Effector memory CD8-positive, alpha-beta T cell (primary cell): ENCODE data around the gene TNFSF9.

ENCODE experiments used
- ATAC-seq: fragments of 150-1000 bp; cut with Tn5 transposase; replicated peaks from 2 replicates; pipeline ENCODE4 v1.10.0; 2021; ENCODE audit warnings: mild to moderate bottlenecking, moderate library complexity
- DNase-seq, 3 experiments: peaks; one replicate each; pipeline ENCODE4 v3.0.0; 2021
- H3K27ac Mint-ChIP-seq, 2 donors: one replicate each; pipeline ENCODE4 v1.8.0; 2022; ENCODE audit warnings: mild to moderate bottlenecking in 2 of 2, mixed read lengths in 2 of 2, moderate library complexity in 2 of 2
- H3K27me3 Mint-ChIP-seq, 2 donors: one replicate each; pipeline ENCODE4 v1.8.0; 2022; ENCODE audit warnings: mixed read lengths in 2 of 2
- H3K36me3 Mint-ChIP-seq: one replicate; pipeline ENCODE4 v1.8.0; 2022; ENCODE audit warnings: mild to moderate bottlenecking, moderate library complexity, mixed read lengths; ENCODE audit not compliant: insufficient read depth
- H3K4me1 Mint-ChIP-seq, 2 donors: one replicate each; pipeline ENCODE4 v1.8.0; 2022; ENCODE audit warnings: low read depth in 2 of 2, mixed read lengths in 2 of 2
- H3K4me3 Mint-ChIP-seq, 2 donors: one replicate each; pipeline ENCODE4 v1.8.0; 2022; ENCODE audit warnings: mild to moderate bottlenecking in 2 of 2, mixed read lengths in 2 of 2, moderate library complexity in 2 of 2
- H3K9me3 Mint-ChIP-seq, 2 donors: one replicate each; pipeline ENCODE4 v1.8.0; 2022; ENCODE audit warnings: mixed read lengths in 2 of 2
- total RNA-seq, 9 experiments: gene quantifications; one replicate each; lab custom pipeline; 2026; lab: John Stamatoyannopoulos, UW

TNFSF9 gene
- 2.5 to 95.2 (median 7.5) reads per million in 9 experiments for total RNA-seq

- ATAC-seq (peak; percentile 76), DNase-seq (peak; percentile 71 to 82 (median 77))
- H3K4me1 Mint-ChIP-seq, result peaks cover 23 to 51% of the 10 kb centered on the region in 2 donors
- H3K4me3 Mint-ChIP-seq, result peak within 1 kb of the TSS; percentile 78 to 82
- peak within 1 kb of the TSS; percentile 10 to 83 for H3K27ac Mint-ChIP-seq
- no peaks in the 10 kb centered on the region for H3K9me3 Mint-ChIP-seq
- peaks cover 9 to 15% of the 10 kb centered on the region in 2 donors for H3K27me3 Mint-ChIP-seq
- peaks cover 21% of the 10 kb centered on the region for H3K36me3 Mint-ChIP-seq
Measured at GRCh38 chr19:6530386-6531162, at the start of gene TNFSF9. Gene TNFSF9, plus strand, starts transcription at chr19:6531026. Its CDS starts 11 bp downstream, at chr19:6531037.

DNA sequence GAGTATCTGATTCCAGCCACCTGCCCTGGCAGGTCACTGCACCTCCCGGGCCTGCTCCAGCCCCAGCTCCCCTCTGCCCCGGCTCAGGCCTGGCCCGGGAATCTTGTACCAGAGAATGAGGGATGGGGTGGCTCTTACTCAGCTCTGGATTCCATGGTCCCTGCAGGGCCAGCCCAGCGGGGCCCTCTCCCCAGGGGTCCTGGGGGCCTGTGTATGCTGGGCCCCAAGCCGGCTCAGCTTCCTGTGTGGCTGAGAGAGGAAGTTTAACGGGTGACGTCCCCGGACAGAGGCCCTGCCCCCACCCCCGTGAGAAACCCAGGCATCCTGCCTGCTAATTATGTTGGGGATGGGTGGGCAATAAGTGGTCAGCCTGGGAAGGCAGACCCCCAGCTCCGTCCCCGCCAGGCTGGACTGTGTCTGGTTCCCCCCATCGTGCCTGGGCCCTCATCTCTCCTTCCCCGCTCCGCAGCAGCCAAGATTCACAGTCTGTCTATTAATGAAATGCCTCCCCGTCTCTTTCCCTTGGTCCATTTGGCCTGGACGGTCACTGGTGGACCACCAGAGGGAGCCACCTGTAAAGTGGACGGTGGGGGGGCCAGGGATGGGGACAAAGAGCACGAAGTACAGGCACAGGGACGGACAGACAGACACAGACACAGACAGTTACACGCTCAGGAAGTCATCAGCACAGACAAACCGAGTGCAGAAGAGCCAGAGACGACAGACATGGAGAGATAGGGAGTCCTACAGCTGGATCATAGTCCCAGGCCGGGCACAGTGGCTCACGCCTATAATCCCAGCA, 49.1 kb upstream of the TNFSF9 start, which contains the start of gene DENND1C:
Gene DENND1C, minus strand, starts transcription at position 247 of the 802 bp plus-strand sequence. Its CDS starts 92 bp downstream, at position 155.
- Mint-ChIP-seq H3K27ac (peak within 1 kb of the TSS; percentile 99 to 100), H3K36me3 (peaks cover 22% of the 10 kb centered on the region)

GRCh38 chr19:6482343-6482686, 48.5 kb upstream of the TNFSF9 start:
- Mint-ChIP-seq H3K36me3 (peaks cover 17% of the 10 kb centered on the region), H3K4me3 (peak overlapping the region; percentile 85 to 88), H3K27me3 (no peaks in the 10 kb centered on the region), H3K4me1 (peaks cover 34 to 47% of the 10 kb centered on the region in 2 donors), H3K9me3 (no peaks in the 10 kb centered on the region), H3K27ac (peak overlapping the region; percentile 99 to 100)
- ATAC-seq (no peak), DNase-seq (no peak)

More for the DNA sequence above, 49.1 kb upstream of the TNFSF9 start, which contains the start of gene DENND1C:
- peak within 1 kb of the TSS; percentile 85 to 88 for H3K4me3 Mint-ChIP-seq
- no peaks in the 10 kb centered on the region for H3K27me3 Mint-ChIP-seq
- H3K9me3 Mint-ChIP-seq, result no peaks in the 10 kb centered on the region
- DNase-seq, result peak; percentile 52 to 62 (median 55)
- peak; percentile 87 for ATAC-seq
- peaks cover 34 to 47% of the 10 kb centered on the region in 2 donors for H3K4me1 Mint-ChIP-seq

DNA sequence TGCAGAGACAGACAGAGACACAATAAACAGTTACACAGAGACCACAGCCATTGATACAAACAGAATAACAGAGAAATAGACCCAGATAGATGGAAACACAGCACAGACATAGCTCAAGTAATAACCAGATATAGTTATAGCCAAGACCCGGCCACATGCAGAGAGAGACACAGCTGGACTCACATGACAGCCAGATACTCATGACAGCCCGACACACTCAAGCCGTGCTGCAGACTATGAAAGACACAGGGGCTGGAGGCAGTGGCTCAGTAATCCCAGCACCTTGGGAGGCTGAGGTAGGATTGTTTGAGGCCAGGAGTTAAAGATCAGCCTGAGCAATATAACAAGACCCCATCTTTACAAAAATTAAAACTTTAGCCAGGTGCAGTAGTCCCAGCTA, 47.6 kb upstream of the TNFSF9 start:
- Mint-ChIP-seq H3K4me3 (peak overlapping the region in 1 of 2 donors; percentile 55), H3K4me1 (peaks cover 34 to 47% of the 10 kb centered on the region in 2 donors), H3K27me3 (no peaks in the 10 kb centered on the region), H3K27ac (peak overlapping the region; percentile 99 to 100), H3K9me3 (no peaks in the 10 kb centered on the region), H3K36me3 (peaks cover 14% of the 10 kb centered on the region)
- no peak for DNase-seq
- no peak for ATAC-seq

GRCh38 chr19:6484230-6484629, 46.6 kb upstream of the TNFSF9 start:
- H3K36me3 Mint-ChIP-seq, result peaks cover 7% of the 10 kb centered on the region
- peak overlapping the region in 1 of 2 donors; percentile 55 for H3K4me3 Mint-ChIP-seq
- DNase-seq (no peak), ATAC-seq (no peak)
- no peaks in the 10 kb centered on the region for H3K27me3 Mint-ChIP-seq
- peaks cover 36 to 50% of the 10 kb centered on the region in 2 donors for H3K4me1 Mint-ChIP-seq
- H3K9me3 Mint-ChIP-seq, result no peaks in the 10 kb centered on the region
- H3K27ac Mint-ChIP-seq, result peak overlapping the region in 1 of 2 donors; percentile 99

DNA sequence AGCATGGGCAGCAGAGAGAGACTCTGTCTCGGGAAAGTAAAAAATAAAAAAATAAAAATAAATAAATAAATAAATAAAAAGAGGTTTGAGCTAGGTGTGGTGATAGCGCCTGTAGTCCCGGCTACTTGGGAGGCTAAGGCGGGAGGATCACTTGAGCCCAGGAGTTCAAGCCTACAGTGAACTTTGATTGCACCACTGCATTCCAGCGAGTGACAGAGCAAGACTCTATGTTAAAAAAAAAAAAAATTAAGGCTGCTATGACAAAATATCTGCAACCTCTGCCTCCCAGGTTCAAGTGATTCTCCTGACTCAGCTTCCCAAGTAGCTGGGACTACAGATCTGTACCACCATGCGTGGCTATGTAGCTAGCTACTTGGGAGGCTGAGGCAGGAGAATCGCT, 46.0 kb upstream of the TNFSF9 start:
- Mint-ChIP-seq H3K36me3 (peaks cover 7% of the 10 kb centered on the region), H3K27me3 (no peaks in the 10 kb centered on the region), H3K4me1 (peaks cover 41 to 52% of the 10 kb centered on the region in 2 donors), H3K9me3 (no peaks in the 10 kb centered on the region), H3K4me3 (no peak overlapping the region), H3K27ac (no peak overlapping the region)
- no peak for ATAC-seq
- no peak for DNase-seq

DNA sequence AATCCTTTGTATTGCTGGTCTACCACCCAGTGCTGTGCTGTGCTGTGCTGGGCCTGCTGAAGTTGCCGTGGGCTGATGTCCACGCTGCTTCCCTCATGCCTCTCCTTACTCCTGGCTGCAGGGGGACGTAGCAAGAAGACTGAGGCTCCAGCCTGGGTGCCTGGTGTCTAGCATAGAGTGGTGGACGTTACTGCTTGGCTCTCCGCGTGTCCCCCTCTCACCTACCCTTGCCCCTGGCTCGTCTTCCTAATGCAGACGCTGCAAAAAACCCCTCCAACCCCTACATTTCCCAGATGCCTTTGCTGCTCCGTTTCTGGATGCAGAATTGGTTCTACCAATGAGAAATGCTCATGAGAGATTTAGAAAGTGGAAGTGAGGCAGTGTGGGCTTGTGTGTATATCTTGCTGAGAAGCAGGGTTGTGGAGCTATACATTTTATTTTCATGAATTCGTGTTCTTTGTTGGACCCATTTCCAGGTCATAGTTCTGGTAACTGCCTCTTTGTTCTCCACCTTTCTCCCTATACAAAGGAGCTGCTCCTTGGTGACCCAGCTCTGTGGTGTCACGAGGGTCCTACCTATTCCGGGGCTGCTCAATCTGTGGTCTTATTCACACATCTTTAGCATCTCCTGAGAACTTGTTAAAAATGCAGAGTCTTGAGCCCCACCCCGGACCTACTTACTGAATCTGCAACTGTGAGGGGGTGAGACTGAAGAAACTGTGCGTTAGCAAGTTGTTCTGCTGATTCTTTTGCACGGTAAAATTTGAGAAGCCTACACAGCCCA, 41.4 kb upstream of the TNFSF9 start:
- H3K27me3 Mint-ChIP-seq, result no peaks in the 10 kb centered on the region
- DNase-seq (peak in 1 of 3 experiments; percentile 16), ATAC-seq (peak; percentile 80)
- peaks cover 14 to 20% of the 10 kb centered on the region in 2 donors for H3K4me1 Mint-ChIP-seq
- H3K36me3 Mint-ChIP-seq, result no peaks in the 10 kb centered on the region
- peak overlapping the region; percentile 65 to 84 for H3K4me3 Mint-ChIP-seq
- no peaks in the 10 kb centered on the region for H3K9me3 Mint-ChIP-seq
- peak overlapping the region; percentile 81 to 93 for H3K27ac Mint-ChIP-seq

GRCh38 chr19:6490134-6490533, 40.7 kb upstream of the TNFSF9 start:
- Mint-ChIP-seq H3K27ac (peak overlapping the region; percentile 81 to 93), H3K27me3 (no peaks in the 10 kb centered on the region), H3K36me3 (no peaks in the 10 kb centered on the region), H3K4me1 (peaks cover 14 to 24% of the 10 kb centered on the region in 2 donors), H3K4me3 (peak overlapping the region; percentile 65 to 84), H3K9me3 (no peaks in the 10 kb centered on the region)
- no peak for DNase-seq
- ATAC-seq, result no peak

DNA sequence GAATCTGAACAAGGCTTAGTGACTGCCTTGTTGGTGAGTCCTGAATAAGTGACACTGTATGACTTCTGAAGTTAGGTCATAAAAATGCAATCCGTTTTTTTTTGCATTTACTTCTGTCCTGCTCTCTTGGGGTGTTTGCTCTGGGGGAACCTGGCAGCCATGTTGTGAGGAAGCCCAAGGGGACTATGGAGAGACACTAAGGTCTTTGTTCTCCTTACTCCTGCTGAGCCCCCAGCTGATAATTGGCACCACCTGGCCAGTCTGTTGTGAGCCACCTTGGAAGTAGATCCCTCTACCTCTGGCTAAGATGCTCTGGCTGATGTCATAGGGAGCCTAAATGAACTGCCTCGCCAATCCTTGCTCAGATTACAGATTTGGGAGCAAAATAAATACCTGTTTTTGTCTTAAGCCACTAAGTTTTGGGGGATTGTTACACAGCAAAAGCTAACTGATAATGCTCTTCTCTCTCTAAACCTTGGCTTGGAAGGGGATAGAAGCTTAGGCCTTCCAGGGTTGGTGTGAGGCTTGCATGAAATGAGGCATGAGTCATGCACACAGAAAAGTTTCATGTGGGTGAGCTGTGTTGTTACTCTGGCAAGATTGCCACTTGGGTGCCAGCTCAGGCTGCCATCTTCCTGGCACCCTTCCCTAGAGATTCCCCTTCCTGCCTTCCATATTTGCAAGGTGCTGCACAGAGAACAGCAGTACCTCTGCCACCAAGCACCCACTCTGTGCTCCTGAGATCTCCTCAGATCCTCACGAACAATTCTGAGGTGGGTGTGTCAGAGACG, 38.8 kb upstream of the TNFSF9 start:
- Mint-ChIP-seq H3K36me3 (peaks cover 3% of the 10 kb centered on the region), H3K4me1 (peaks cover 14 to 24% of the 10 kb centered on the region in 2 donors), H3K4me3 (no peak overlapping the region), H3K9me3 (no peaks in the 10 kb centered on the region), H3K27ac (peak overlapping the region; percentile 38 to 78), H3K27me3 (no peaks in the 10 kb centered on the region)
- DNase-seq (no peak), ATAC-seq (no peak)

DNA sequence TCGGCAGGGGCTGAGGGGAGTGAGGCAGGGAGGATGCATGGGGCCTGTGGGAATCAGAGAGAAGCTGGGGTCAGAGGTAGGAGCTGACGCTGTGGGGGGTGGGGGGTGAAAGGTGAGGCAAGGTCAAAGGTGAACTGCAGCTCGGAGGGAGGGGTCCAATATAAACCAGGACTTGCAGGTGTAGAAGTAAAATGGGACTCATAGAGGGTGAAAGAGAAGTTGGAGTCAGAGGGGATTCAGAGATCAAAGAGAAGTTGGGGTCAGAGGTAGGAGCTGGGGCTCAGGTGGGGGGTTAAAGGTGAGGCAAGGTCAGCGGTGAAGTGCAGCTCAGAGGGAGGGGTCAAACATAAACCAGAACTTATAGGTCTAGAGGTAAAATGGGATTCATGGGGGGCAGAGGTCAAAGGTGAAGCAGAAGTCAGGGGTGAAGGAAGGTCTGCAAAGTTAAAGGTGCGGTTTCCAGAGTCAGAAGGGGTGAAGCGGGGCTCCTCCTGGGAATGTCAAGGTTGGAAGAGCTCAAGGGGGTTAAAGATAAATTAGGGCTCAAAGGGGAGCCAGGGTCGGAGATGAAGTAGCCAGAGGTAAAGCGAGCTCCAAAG, 36.3 kb upstream of the TNFSF9 start:
- ATAC-seq (no peak), DNase-seq (no peak)
- peaks cover 5% of the 10 kb centered on the region for H3K36me3 Mint-ChIP-seq
- peaks cover 10 to 24% of the 10 kb centered on the region in 2 donors for H3K4me1 Mint-ChIP-seq
- H3K27ac Mint-ChIP-seq, result no peak overlapping the region
- H3K27me3 Mint-ChIP-seq, result no peaks in the 10 kb centered on the region
- no peaks in the 10 kb centered on the region for H3K9me3 Mint-ChIP-seq
- no peak overlapping the region for H3K4me3 Mint-ChIP-seq

DNA sequence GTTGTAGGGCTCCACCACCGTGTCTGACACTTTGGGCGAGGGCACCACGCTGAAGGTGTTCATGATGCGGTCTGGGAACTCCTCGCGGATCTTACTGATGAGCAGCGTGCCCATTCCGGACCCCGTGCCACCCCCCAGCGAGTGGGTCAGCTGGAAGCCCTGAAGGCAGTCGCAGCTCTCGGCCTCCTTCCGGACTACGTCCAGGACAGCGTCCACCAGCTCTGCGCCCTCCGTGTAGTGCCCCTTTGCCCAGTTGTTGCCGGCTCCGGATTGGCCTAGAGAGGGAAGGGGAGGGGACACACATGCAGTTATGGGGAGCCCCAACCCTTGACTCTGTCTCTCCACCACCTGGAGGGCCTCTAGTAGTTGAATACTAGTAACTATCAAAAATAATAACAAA, 34.9 kb upstream of the TNFSF9 start:
- Mint-ChIP-seq H3K27me3 (peaks cover 0 to under 1% of the 10 kb centered on the region in 2 donors), H3K9me3 (no peaks in the 10 kb centered on the region), H3K27ac (no peak overlapping the region), H3K4me3 (no peak overlapping the region), H3K36me3 (peaks cover 5% of the 10 kb centered on the region), H3K4me1 (peaks cover 3 to 14% of the 10 kb centered on the region in 2 donors)
- DNase-seq (no peak), ATAC-seq (no peak)
